ENCODE results near the gene B3GALT5. TPM values are rescaled to one million over a fixed set of nuclear protein-coding genes. Genes with fewer than 3 reads are reported as not detected.

The B3GALT5 gene
- total and polyA plus RNA-seq, 7 donors: under 0.01 to 1.0 (median 0.06) TPM; not detected in 2

GRCh38 chr21:39662411-39662953, 49.7 kb downstream of the B3GALT5 start:
- Histone ChIP-seq H3K27ac (no peak overlapping the region), H3K27me3 (ENCODE audit: insufficient read depth in 3 of 3, low read length in 2 of 3) (peaks cover 0 to 8% (median 4%) of the 10 kb centered on the region in 3 donors), H3K36me3 (ENCODE audit: insufficient read depth in 1 of 2, low read depth in 1 of 2) (no peaks in the 10 kb centered on the region), H3K9me3 (no peaks in the 10 kb centered on the region), H3K4me1 (no peaks in the 10 kb centered on the region), H3K4me3 (no peak overlapping the region)
- whole genome bisulfite sequencing, 3 donors: 93 to 94% (median 93%) methylated on average over 8 of the region's 8 CpGs
- intact Hi-C loops (cut with DNase I): no loop called here
- TF ChIP-seq CTCF (IDR thresholded peaks at IDR 0.05): no peak
- DNase-seq: no peak
- ATAC-seq: no peak

- no peak for TF ChIP-seq CTCF (IDR thresholded peaks at IDR 0.05)
- no peak overlapping the region for H3K27ac ChIP-seq
- H3K4me3 ChIP-seq: no peak overlapping the region
- ATAC-seq (no peak), DNase-seq (no peak)
- 92 to 95% (median 92%) methylated on average over 10 of the region's 10 CpGs for WGBS, 3 donors
- no peaks in the 10 kb centered on the region for H3K36me3 ChIP-seq (ENCODE audit: insufficient read depth in 1 of 2, low read depth in 1 of 2)
- peaks cover 0 to 5% (median 0%) of the 10 kb centered on the region in 3 donors for H3K27me3 ChIP-seq (ENCODE audit: insufficient read depth in 3 of 3, low read length in 2 of 3)
- intact Hi-C loops (cut with DNase I): no loop called here
- no peaks in the 10 kb centered on the region for H3K9me3 ChIP-seq
- no peaks in the 10 kb centered on the region for H3K4me1 ChIP-seq
Observed at GRCh38 chr21:39663066-39663465, 50.3 kb downstream of the B3GALT5 start.

DNA sequence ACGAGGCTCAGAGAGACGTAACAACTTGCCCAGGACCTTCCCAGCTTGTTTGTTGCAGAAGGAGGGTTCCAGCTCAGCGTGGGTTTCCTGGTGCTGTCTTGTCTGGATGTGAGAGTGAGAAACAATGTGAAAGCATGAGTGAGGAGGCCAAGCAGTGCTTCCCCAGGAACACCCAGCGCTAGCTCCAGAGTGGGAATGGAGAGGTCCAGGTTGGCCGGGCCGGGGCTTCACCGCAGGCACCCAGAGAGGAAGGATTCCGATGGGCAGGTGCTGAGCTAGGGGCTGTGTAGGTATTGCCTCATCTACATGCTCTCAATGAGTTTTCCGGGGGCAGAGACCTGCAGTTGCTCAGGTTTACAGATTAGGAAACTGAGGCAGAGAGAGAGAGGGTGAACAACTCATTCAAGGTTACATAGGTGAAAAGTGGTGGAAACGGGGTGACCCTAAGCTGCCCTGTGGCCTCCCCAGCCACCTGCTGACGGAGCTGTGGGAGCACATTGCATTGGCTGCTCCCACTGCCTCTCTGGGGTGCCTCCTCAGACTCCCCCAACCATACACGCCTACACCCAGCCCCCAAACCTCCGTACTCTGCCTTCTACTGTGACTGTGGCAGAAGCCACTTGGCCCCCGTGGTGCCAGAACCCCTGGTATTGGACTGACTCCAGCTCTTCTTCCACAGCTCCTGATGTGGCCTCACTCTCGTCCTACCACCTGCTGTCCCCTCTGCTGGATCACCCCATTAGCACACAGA, 51.2 kb downstream of the B3GALT5 start:
- Histone ChIP-seq H3K36me3 (ENCODE audit: insufficient read depth in 1 of 2, low read depth in 1 of 2) (no peaks in the 10 kb centered on the region), H3K9me3 (no peaks in the 10 kb centered on the region), H3K27ac (no peak overlapping the region), H3K27me3 (ENCODE audit: insufficient read depth in 3 of 3, low read length in 2 of 3) (peaks cover 0 to 5% (median 0%) of the 10 kb centered on the region in 3 donors), H3K4me3 (no peak overlapping the region), H3K4me1 (no peaks in the 10 kb centered on the region)
- no peak for TF ChIP-seq CTCF (IDR thresholded peaks at IDR 0.05)
- intact Hi-C loops (cut with DNase I): no loop called here
- WGBS, 3 donors: 85 to 90% (median 90%) methylated on average over 15 of the region's 15 CpGs
- DNase-seq (no peak), ATAC-seq (no peak)

- no peak for ATAC-seq
- DNase-seq: no peak
- no peak overlapping the region for H3K27ac ChIP-seq
- H3K9me3 ChIP-seq: no peaks in the 10 kb centered on the region
- H3K36me3 ChIP-seq (ENCODE audit: insufficient read depth in 1 of 2, low read depth in 1 of 2): no peaks in the 10 kb centered on the region
- no peak for TF ChIP-seq CTCF (IDR thresholded peaks at IDR 0.05)
- WGBS, 3 donors: 95 to 98% (median 95%) methylated on average over 12 of the region's 12 CpGs
- H3K4me1 ChIP-seq: no peaks in the 10 kb centered on the region
- intact Hi-C loops (cut with DNase I): no loop called here
- H3K4me3 ChIP-seq: no peak overlapping the region
- peaks cover 0 to 5% (median 0%) of the 10 kb centered on the region in 3 donors for H3K27me3 ChIP-seq (ENCODE audit: insufficient read depth in 3 of 3, low read length in 2 of 3)
Observed at GRCh38 chr21:39664586-39664985, 51.8 kb downstream of the B3GALT5 start.

All from psoas muscle (tissue), 8 donors.